NOMO-1 (cell line): ENCODE measurements around the gene BTBD7.

Experiments used
- DNase-seq, 2 experiments: peaks; one replicate each; lab custom pipeline; 2025; ENCODE audit not compliant: unreplicated experiment in 2 of 2; lab: John Stamatoyannopoulos, UW

Gene BTBD7

GRCh38 chr14:93305725-93306418, 27.0 kb downstream of the BTBD7 start:
- peak; percentile 27 to 85 for DNase-seq

DNA sequence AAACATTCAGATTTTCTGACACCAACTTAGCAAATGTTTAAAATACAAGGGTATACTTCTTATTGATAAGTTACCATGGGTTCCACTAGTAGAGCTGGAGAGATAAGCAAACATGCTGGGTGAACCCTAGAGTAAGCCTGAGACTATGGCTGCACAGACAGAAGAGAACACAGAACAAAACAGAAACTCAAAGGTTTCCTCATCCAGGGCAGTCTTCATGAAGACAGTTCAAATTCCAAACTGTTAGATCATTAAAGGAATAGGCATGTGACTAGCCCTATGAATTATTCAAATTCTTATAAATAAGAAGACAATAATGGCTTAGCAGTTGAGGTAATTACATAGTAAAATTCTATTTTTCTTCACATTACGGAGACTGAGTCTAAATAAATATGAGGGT, 28.1 kb downstream of the BTBD7 start:
- no peak for DNase-seq

- no peak for DNase-seq
These were observed 29.2 kb downstream of the BTBD7 start for GRCh38 chr14:93303659-93304058.

GRCh38 chr14:93302688-93303581, 29.9 kb downstream of the BTBD7 start:
- DNase-seq: no peak

DNA sequence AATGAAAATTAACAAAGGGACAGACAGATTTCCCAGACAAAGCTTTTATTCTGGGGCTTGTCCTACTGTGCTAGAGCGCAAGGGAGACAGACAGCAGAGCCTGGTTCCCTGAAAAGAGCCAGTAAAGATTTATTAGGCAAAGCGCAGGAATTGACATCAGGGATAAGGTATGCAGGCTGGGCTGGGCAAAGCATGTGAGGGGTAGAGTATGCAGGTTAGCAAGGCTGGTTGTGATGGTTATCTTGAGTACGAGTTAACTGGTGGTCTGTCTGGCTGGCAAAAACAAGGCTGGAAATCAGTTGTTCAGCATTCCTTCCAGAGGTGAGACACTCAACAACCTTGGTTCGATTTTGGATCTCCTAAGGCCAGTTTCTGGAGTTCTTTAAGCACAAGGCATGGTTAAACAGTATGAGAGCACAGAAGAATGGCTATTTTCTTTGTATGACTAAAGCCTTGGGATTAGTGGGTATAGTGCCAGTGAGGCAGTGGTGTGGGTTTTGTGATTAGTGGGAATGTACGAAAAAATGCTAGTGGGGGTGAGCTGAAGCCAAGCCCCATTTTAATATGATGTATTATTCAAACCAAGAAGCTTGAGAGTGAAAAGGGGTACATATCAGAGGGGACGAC, 30.9 kb downstream of the BTBD7 start:
- no peak for DNase-seq

GRCh38 chr14:93299866-93300265, 33.0 kb downstream of the BTBD7 start:
- no peak for DNase-seq

DNA sequence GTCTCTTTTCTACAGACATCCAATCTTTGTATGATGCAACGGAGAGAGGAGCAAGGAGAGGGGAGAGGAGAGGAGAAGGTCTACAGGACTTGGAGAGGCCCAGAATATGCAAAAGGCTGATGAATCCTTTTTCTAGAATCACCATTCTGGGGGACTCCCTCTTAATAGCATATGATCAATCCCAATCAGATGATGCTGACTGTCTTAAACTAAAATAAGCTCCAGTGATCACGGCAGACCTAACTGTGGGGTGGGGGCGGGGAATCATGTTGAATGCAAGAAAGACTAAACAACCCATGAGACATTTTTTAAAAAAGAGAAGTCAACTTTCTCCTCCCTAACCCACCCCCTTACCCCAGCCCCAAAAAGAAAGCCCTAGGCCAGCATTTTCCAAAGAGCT, 33.4 kb downstream of the BTBD7 start:
- no peak for DNase-seq

- no peak for DNase-seq
These were observed 37.2 kb downstream of the BTBD7 start for GRCh38 chr14:93295541-93296220.

- no peak for DNase-seq
These were observed 46.5 kb downstream of the BTBD7 start for GRCh38 chr14:93286212-93286890.

DNA sequence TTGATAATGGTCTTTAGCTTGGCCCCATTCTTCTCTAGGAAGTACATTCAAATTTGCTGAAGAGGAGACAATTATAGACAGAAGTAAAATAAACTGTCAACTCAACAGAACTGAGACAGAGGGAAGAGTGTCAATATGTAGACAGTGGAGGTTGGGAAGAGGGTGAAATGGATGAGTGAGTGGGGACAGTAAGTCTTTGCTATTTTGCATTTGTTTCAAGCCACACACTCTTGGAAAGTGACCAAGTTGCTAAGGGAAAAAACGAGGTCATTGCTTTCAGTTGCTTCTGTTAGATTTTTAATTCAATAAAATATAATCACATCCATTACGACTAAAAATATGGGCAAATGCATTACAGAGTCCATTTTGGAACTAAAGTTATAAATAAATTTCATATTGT, 47.8 kb downstream of the BTBD7 start:
- no peak for DNase-seq

DNA sequence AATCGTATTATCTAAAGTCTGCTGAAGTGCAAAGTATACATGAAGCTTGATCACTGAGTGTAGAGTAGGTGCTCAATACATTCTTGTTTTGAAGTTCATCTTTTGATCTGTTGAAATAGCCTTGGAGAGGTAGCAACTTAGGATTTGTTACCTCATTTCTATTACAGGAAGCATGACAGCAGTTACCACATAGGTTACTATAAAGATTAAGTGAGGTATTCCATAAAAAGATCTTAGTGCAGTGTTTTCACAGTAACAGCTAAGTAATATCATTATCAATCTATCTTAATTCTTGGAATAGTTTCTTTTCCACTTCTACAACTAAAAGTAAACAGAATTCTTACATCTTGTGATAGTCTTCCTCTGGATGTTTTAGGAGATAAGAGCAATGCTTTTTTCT, 50.9 kb downstream of the BTBD7 start:
- peak in 1 of 2 experiments; percentile 21 for DNase-seq

- no peak for DNase-seq
These were observed 52.1 kb downstream of the BTBD7 start for GRCh38 chr14:93280743-93281142.

DNA sequence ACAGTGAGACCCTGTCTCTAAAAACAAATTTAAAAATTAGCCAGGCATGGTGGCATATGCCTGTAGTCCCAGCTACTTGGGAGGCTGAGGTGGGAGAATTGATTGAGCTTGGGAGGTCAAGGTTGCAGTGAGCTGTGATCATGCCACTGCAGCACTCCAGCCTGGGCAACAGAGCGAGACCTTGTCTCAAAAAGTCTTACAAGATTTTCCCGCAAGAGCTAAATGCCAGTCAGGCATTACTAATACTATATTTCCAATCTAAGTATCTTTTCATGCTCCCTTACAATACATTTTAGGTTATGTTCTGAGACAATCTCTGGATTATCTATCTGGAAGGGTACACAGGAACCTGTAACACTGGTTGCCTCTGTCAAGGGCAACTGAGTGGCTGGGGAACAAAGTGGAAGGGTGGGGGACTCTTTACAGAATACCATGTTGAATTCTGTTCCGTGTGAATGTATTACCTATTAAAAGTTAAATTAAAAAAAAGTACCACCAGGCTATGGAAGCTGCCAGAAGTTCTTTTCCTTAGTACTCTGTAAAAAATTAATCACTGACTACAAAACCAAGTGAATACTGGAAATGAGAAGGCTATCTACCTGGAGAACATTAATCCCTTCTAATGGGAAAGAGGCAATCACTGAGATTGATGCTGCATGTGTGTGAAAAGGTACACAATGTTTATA, 56.7 kb downstream of the BTBD7 start:
- DNase-seq: no peak

- DNase-seq: no peak
These were observed 58.6 kb downstream of the BTBD7 start for GRCh38 chr14:93274055-93274806.

- DNase-seq: no peak
These were observed 61.7 kb downstream of the BTBD7 start for GRCh38 chr14:93271111-93271510.

GRCh38 chr14:93269341-93270068, 63.3 kb downstream of the BTBD7 start:
- no peak for DNase-seq

DNA sequence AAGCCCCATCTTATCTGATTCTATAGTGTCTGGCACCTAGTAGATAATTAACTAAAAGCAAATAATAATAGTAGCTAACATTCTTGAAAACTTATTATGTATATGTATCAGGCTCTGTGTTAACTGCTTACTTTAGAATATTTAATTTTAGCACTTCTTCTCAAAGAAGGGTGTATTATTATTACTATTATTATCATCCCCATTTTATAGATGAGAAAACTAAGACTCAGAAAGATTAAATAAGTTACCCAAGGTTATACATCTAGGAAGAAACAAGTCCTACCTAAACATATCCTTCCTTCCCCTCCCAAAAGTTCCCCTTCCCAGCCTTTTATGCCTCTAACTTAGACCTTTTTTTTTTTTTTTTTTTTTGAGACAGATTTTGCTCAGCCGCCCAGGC, 64.4 kb downstream of the BTBD7 start:
- no peak for DNase-seq

DNA sequence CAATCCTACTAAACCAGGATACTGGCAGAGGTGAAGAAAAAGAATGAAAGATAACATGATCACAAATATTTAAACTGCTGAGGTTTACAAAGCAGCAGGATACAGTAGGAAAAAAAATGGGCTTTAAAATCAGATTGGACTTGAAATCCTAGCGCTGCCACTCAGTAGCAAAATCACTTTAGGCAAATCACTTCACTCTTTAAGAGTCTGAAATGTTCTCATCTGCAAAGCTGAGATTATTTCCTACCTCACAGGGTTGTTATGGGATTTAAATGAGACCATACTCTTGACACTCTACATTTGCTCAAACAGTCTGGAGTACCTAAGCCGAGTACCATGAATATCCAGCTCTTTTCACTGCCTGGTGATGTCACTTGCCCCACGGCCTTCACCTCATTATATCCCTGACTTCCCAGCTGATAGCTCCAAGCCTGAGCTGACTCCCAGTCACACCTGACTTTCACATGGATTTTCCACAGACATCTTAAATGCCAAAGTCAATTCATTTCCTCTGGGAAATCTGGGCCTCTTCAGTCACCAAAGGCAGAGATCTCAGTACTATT, 65.6 kb downstream of the BTBD7 start:
- DNase-seq: no peak
